Upper lobe of left lung (tissue), 6 donors: ENCODE results near the gene TICAM1. TPM values are rescaled to one million over a fixed set of nuclear protein-coding genes. Genes with fewer than 3 reads are reported as not detected.
"Not testable (repeated sequence)": the region's sequence is repeated elsewhere in the genome, so short reads cannot be mapped to it uniquely, and the experiment has no call there.

Source experiments
- ATAC-seq, 2 donors: fragments of 200-7000 bp; cut with Tn5 transposase; one replicate each; pipeline ENCODE4 v1.9.1; 2022; ENCODE audit warnings: mild to moderate bottlenecking in 2 of 2, moderate library complexity in 2 of 2; ENCODE audit not compliant: low FRiP score in 2 of 2
- DNase-seq, 2 donors: peaks; one replicate each; pipeline ENCODE4 v3.0.0-alpha.2; 2019 to 2020
- H3K27ac ChIP-seq, 4 donors: fragments of 200-600 bp; sonication (generic); one replicate each; pipeline ENCODE4 v1.5.1; 2016 to 2019
- H3K27me3 ChIP-seq, 4 donors: fragments of 200-600 bp; sonication (generic); one replicate each; pipeline ENCODE4 v1.5.1; 2017 to 2019
- H3K36me3 ChIP-seq, 4 donors: fragments of 200-600 bp; sonication (generic); one replicate each; pipeline ENCODE4 v1.5.1; 2016 to 2019
- H3K4me1 ChIP-seq, 4 donors: fragments of 200-600 bp; sonication (generic); one replicate each; pipeline ENCODE4 v1.5.1; 2018 to 2019
- H3K4me3 ChIP-seq, 4 donors: fragments of 200-600 bp; sonication (generic); one replicate each; pipeline ENCODE4 v1.5.1; 2017 to 2019; ENCODE audit warnings: mild to moderate bottlenecking in 2 of 4, moderate library complexity in 1 of 4
- H3K9me3 ChIP-seq, 4 donors: fragments of 200-600 bp; sonication (generic); one replicate each; pipeline ENCODE4 v1.5.1; 2018 to 2019
- CTCF ChIP-seq, 6 experiments: fragments of 450-650 bp in 4 of 6; fragments of 200-600 bp in 2 of 6; sonication (generic) in 2 of 6; IDR thresholded peaks; one replicate each; pipeline ENCODE4 v1.5.1; 2016 to 2019; ENCODE audit warnings: antibody characterized with exemption in 6 of 6
- EP300 ChIP-seq, 4 donors: sonication (generic); formaldehyde crosslinking; IDR thresholded peaks; one replicate each; pipeline ENCODE4 v1.5.1; 2017; ENCODE audit warnings: antibody characterized with exemption in 4 of 4, control low read depth in 2 of 4
- POLR2A ChIP-seq, 4 donors: fragments of 450-650 bp; IDR thresholded peaks; one replicate each; pipeline ENCODE4 v1.5.1; 2016 to 2017; ENCODE audit warnings: antibody characterized with exemption in 4 of 4, mild to moderate bottlenecking in 2 of 4
- POLR2AphosphoS5 ChIP-seq, 2 donors: sonication (generic); formaldehyde crosslinking; IDR thresholded peaks; one replicate each; pipeline ENCODE4 v1.5.1; 2017; ENCODE audit warnings: antibody characterized with exemption in 2 of 2
- WGBS, 2 donors: methylation state at CpG; one replicate each; pipeline ENCODE4 v1.1.5; 2017 to 2018; 5-methylcytosine and 5-hydroxymethylcytosine counted together
- total RNA-seq, 6 donors: library from RNA; depleted of rRNA in 4 of 6; stranded (reverse); fragments of >200 nt in 4 of 6; gene quantifications; one replicate each; pipeline versions ENCODE4 v1.1.0 to v1.2.1, GENCODE V29; 2016 to 2021
- donor health status: DM: no; HTN: no; CAD: no; lungs with moderate emphysema.
- donor health status: DM: no; HTN: yes; CAD: no; lungs with severe emphysema.

The TICAM1 gene
- total RNA-seq, 6 donors from 2014 or later: 9.0 to 23.3 (median 17.1) TPM

GRCh38 chr19:4795400-4795799, 36.1 kb downstream of the TICAM1 start:
- Histone ChIP-seq H3K27me3 (no peaks in the 10 kb centered on the region), H3K4me3 (no peak overlapping the region), H3K36me3 (peaks cover 5 to 54% (median 34%) of the 10 kb centered on the region in 4 donors), H3K9me3 (no peaks in the 10 kb centered on the region), H3K4me1 (peaks cover 19 to 42% (median 24%) of the 10 kb centered on the region in 4 donors), H3K27ac (no peak overlapping the region)
- TF ChIP-seq CTCF (IDR thresholded peaks at IDR 0.05) (no peak), POLR2A (IDR thresholded peaks at IDR 0.05) (no peak), POLR2AphosphoS5 (IDR thresholded peaks at IDR 0.05) (no peak), EP300 (IDR thresholded peaks at IDR 0.05) (no peak)
- ATAC-seq (no peak), DNase-seq (no peak)
- WGBS, 2 donors: 88 to 91% methylated on average over 8 to 9 of the region's 9 CpGs

GRCh38 chr19:4794971-4795370, 36.5 kb downstream of the TICAM1 start:
- whole genome bisulfite sequencing, 2 donors: 85 to 88% methylated on average over 3 to 9 of the region's 11 CpGs
- no peak for TF ChIP-seq CTCF (IDR thresholded peaks at IDR 0.05)
- TF ChIP-seq EP300 (IDR thresholded peaks at IDR 0.05): no peak
- TF ChIP-seq POLR2A (IDR thresholded peaks at IDR 0.05): no peak
- no peak for TF ChIP-seq POLR2AphosphoS5 (IDR thresholded peaks at IDR 0.05)
- H3K9me3 ChIP-seq: no peaks in the 10 kb centered on the region
- H3K4me1 ChIP-seq: peaks cover 19 to 43% (median 22%) of the 10 kb centered on the region in 4 donors
- H3K36me3 ChIP-seq: peaks cover 5 to 54% (median 34%) of the 10 kb centered on the region in 4 donors
- H3K27ac ChIP-seq: no peak overlapping the region
- no peak overlapping the region for H3K4me3 ChIP-seq
- DNase-seq (no peak), ATAC-seq (no peak)
- no peaks in the 10 kb centered on the region for H3K27me3 ChIP-seq

- H3K9me3 ChIP-seq, H3K4me3 ChIP-seq, H3K27me3 ChIP-seq, ATAC-seq, H3K27ac ChIP-seq: not testable (repeated sequence)
- H3K4me1 ChIP-seq: peaks cover 19 to 43% (median 22%) of the 10 kb centered on the region in 4 donors
- H3K36me3 ChIP-seq: peaks cover 5 to 45% (median 34%) of the 10 kb centered on the region in 4 donors
- WGBS, 2 donors: 88% methylated on average over 16 of the region's 19 CpGs; no CpG with 5 or more reads in 1 of the 2 donors
- DNase-seq: peak in 1 of 2 donors; percentile 72
These were observed 38.2 kb downstream of the TICAM1 start for GRCh38 chr19:4793278-4793677.

- Histone ChIP-seq H3K36me3 (peaks cover 5 to 45% (median 34%) of the 10 kb centered on the region in 4 donors), H3K4me3 (peak overlapping the region in 3 of 4 donors; percentile 88 to 99 (median 99)), H3K4me1 (peaks cover 19 to 43% (median 22%) of the 10 kb centered on the region in 4 donors), H3K27ac (peak overlapping the region in 1 of 4 donors; percentile 96)
- DNase-seq: peak in 1 of 2 donors; percentile 79
- not testable (repeated sequence) for H3K27me3 ChIP-seq, H3K9me3 ChIP-seq, ATAC-seq
- WGBS, 2 donors: 90 to 98% methylated on average over 19 to 24 of the region's 24 CpGs
These were observed 38.7 kb downstream of the TICAM1 start for GRCh38 chr19:4792866-4793195.

- peak in 1 of 2 donors; percentile 86 for DNase-seq
- Histone ChIP-seq H3K4me3 (peak overlapping the region; percentile 88 to 99 (median 94)), H3K27ac (peak overlapping the region; percentile 91 to 96 (median 94)), H3K36me3 (peaks cover 5 to 45% (median 34%) of the 10 kb centered on the region in 4 donors), H3K4me1 (peaks cover 19 to 43% (median 22%) of the 10 kb centered on the region in 4 donors)
- WGBS, 2 donors: 40 to 97% methylated on average over 3 to 6 of the region's 75 CpGs
- H3K27me3 ChIP-seq, ATAC-seq, H3K9me3 ChIP-seq: not testable (repeated sequence)
These were observed 39.3 kb downstream of the TICAM1 start for GRCh38 chr19:4792019-4792865.

GRCh38 chr19:4791183-4792018, 40.1 kb downstream of the TICAM1 start, which contains the start of gene FEM1A:
Gene FEM1A, plus strand, starts transcription at chr19:4791734. Its CDS starts 121 bp downstream, at chr19:4791855.
- ATAC-seq: peak; percentile 99 to 100

GRCh38 chr19:4786412-4787016, 45.0 kb downstream of the TICAM1 start:
- H3K36me3 ChIP-seq, H3K27ac ChIP-seq, H3K9me3 ChIP-seq, DNase-seq, H3K27me3 ChIP-seq, H3K4me3 ChIP-seq, ATAC-seq, H3K4me1 ChIP-seq: not testable (repeated sequence)
- 78 to 81% methylated on average over 5 of the region's 6 CpGs for WGBS, 2 donors

More at GRCh38 chr19:4791183-4792018, 40.1 kb downstream of the TICAM1 start, which contains the start of gene FEM1A:
- H3K9me3 ChIP-seq: no peaks in the 10 kb centered on the region
- H3K36me3 ChIP-seq: peaks cover 5 to 39% (median 30%) of the 10 kb centered on the region in 4 donors
- peaks cover 19 to 42% (median 22%) of the 10 kb centered on the region in 4 donors for H3K4me1 ChIP-seq
- TF ChIP-seq POLR2AphosphoS5 (IDR thresholded peaks at IDR 0.05) (peak; percentile 80 to 93), POLR2A (IDR thresholded peaks at IDR 0.05) (peak in 3 of 4 donors; percentile 56 to 91 (median 69)), EP300 (IDR thresholded peaks at IDR 0.05) (peak in 2 of 4 donors; percentile 39 to 79), CTCF (IDR thresholded peaks at IDR 0.05) (peak; percentile 97 to 99 (median 98))
- peak; percentile 100 for DNase-seq
- no peaks in the 10 kb centered on the region for H3K27me3 ChIP-seq
- H3K27ac ChIP-seq: peak within 1 kb of the TSS; percentile 91 to 96 (median 94)
- peak within 1 kb of the TSS; percentile 88 to 99 (median 94) for H3K4me3 ChIP-seq
- 0% methylated on average over 28 to 43 of the region's 80 CpGs for WGBS, 2 donors
